ENCODE data around the gene TNXB. TPM values are rescaled to one million over a fixed set of nuclear protein-coding genes. Genes with fewer than 3 reads are reported as not detected.
"Not testable (repeated sequence)": the region's sequence is repeated elsewhere in the genome, so short reads cannot be mapped to it uniquely, and the experiment has no call there.

Gene TNXB
- total RNA-seq = 4.5 TPM

GRCh38 chr6:32109114-32109764 is at the start of gene TNXB:
TNXB (minus strand) TSS chr6:32109338; CDS start chr6:32098198, 11,140 bp downstream.
- DNase-seq (ENCODE audit: low spot score in 2 of 2) = no peak
- no peak for FAIRE-seq

- DNase-seq (ENCODE audit: low spot score in 2 of 2) (no peak), FAIRE-seq (no peak)
Observed at GRCh38 chr6:32158052-32158451, 48.9 kb upstream of the TNXB start.

GRCh38 chr6:32156891-32157290 is 47.8 kb upstream of the TNXB start:
- FAIRE-seq = no peak
- no peak for DNase-seq (ENCODE audit: low spot score in 2 of 2)

- FAIRE-seq (no peak), DNase-seq (ENCODE audit: low spot score in 2 of 2) (peak; percentile 57 to 65)
Observed at GRCh38 chr6:32154514-32155161, 45.5 kb upstream of the TNXB start.

GRCh38 chr6:32153564-32154513 is 44.7 kb upstream of the TNXB start, which contains the start of gene PPT2:
PPT2 (plus strand) TSS chr6:32154141; CDS start chr6:32154595, 454 bp downstream.
- peak; percentile 84 to 89 for DNase-seq (ENCODE audit: low spot score in 2 of 2)
- FAIRE-seq = no peak

- FAIRE-seq = no peak
Observed at GRCh38 chr6:32152769-32153563, 43.8 kb upstream of the TNXB start.

GRCh38 chr6:32151863-32152768 is 43.0 kb upstream of the TNXB start, which contains the start of gene PRRT1:
PRRT1 (minus strand) TSS chr6:32151939; CDS start chr6:32151827, 112 bp downstream.
- FAIRE-seq = no peak
- DNase-seq (ENCODE audit: low spot score in 2 of 2) = peak; percentile 57 to 64

More at GRCh38 chr6:32152769-32153563, 43.8 kb upstream of the TNXB start:
- no peak for DNase-seq (ENCODE audit: low spot score in 2 of 2)

GRCh38 chr6:32151181-32151862 is 42.2 kb upstream of the TNXB start:
- FAIRE-seq (no peak), DNase-seq (ENCODE audit: low spot score in 2 of 2) (no peak)

- FAIRE-seq (no peak), DNase-seq (ENCODE audit: low spot score in 2 of 2) (no peak)
Observed at GRCh38 chr6:32149932-32150870, 41.1 kb upstream of the TNXB start.

GRCh38 chr6:32149092-32149755 is 40.1 kb upstream of the TNXB start:
- DNase-seq (ENCODE audit: low spot score in 2 of 2) = no peak

GRCh38 chr6:32148289-32149091 is 39.4 kb upstream of the TNXB start:
- FAIRE-seq (no peak), DNase-seq (ENCODE audit: low spot score in 2 of 2) (no peak)

More at GRCh38 chr6:32149092-32149755, 40.1 kb upstream of the TNXB start:
- FAIRE-seq = no peak

GRCh38 chr6:32147401-32148132 is 38.4 kb upstream of the TNXB start:
- FAIRE-seq = no peak

GRCh38 chr6:32146687-32147086 is 37.5 kb upstream of the TNXB start:
- DNase-seq (ENCODE audit: low spot score in 2 of 2) (no peak), FAIRE-seq (no peak)

More at GRCh38 chr6:32147401-32148132, 38.4 kb upstream of the TNXB start:
- DNase-seq (ENCODE audit: low spot score in 2 of 2) = no peak

- FAIRE-seq (no peak), DNase-seq (ENCODE audit: low spot score in 2 of 2) (no peak)
Observed at GRCh38 chr6:32146287-32146686, 37.1 kb upstream of the TNXB start.

- not testable (repeated sequence) for FAIRE-seq; DNase-seq (ENCODE audit: low spot score in 2 of 2)
Observed at GRCh38 chr6:32144238-32144637, 35.1 kb upstream of the TNXB start.

All from frontal cortex (tissue), 4 donors.